Measurements from ENCODE around the gene TMPO.

- TF ChIP-seq CTCF (IDR thresholded peaks at IDR 0.05) (no peak), TAF1 (IDR thresholded peaks at IDR 0.05; ENCODE audit: borderline replicate concordance, low read depth, low read length) (no peak), YY1 (IDR thresholded peaks at IDR 0.05; ENCODE audit: low read depth) (no peak), GABPA (IDR thresholded peaks at IDR 0.05; ENCODE audit: low read depth) (no peak), POLR2AphosphoS5 (IDR thresholded peaks at IDR 0.05; ENCODE audit: low read depth, low read length) (no peak), EP300 (IDR thresholded peaks at IDR 0.05; ENCODE audit: borderline replicate concordance in 1 of 2, low read depth in 1 of 2, low read length in 1 of 2) (no peak), EZH2phosphoT487 (IDR thresholded peaks at IDR 0.05; ENCODE audit: borderline replicate concordance, low read depth) (no peak), PBX3 (IDR thresholded peaks at IDR 0.05) (no peak), SIN3A (IDR thresholded peaks at IDR 0.05; ENCODE audit: borderline replicate concordance, low read depth, low read length) (no peak), RCOR1 (IDR thresholded peaks at IDR 0.05; ENCODE audit: low read length) (no peak), CHD2 (IDR thresholded peaks at IDR 0.05; ENCODE audit: low read length, partially characterized antibody) (no peak), ZBTB33 (IDR thresholded peaks at IDR 0.05; ENCODE audit: borderline replicate concordance, low read depth) (no peak), REST (IDR thresholded peaks at IDR 0.05; ENCODE audit: low read depth, low read length) (no peak), USF2 (IDR thresholded peaks at IDR 0.05; ENCODE audit: borderline replicate concordance, low read depth, low read length) (no peak)
Observed at GRCh38 chr12:98489176-98489575, 26.2 kb upstream of the TMPO start.
